BLaER1 treated with 17β-estradiol and CSF1 and Interleukin-3, amounts not matched to agents 10 nM and 100 nM (cell line): ENCODE data around the gene APOBEC2.

Experiments used
- H3K27ac ChIP-seq, 11 experiments: shearing (Covaris generic); formaldehyde crosslinking; 2 replicates each; pipeline ENCODE4 v1.8.1; 2022
- H3K27me3 ChIP-seq, 11 experiments: shearing (Covaris generic); formaldehyde crosslinking; 2 replicates each; pipeline ENCODE4 v1.8.1; 2022
- H3K36me3 ChIP-seq, 11 experiments: shearing (Covaris generic); formaldehyde crosslinking; 2 replicates each; pipeline ENCODE4 v1.8.1; 2022
- H3K4me1 ChIP-seq, 10 experiments: shearing (Covaris generic); formaldehyde crosslinking; 2 replicates each; pipeline ENCODE4 v1.8.1; 2022
- H3K4me2 ChIP-seq, 11 experiments: shearing (Covaris generic); formaldehyde crosslinking; 2 replicates each; pipeline ENCODE4 v1.8.1; 2022
- H3K4me3 ChIP-seq, 10 experiments: shearing (Covaris generic); formaldehyde crosslinking; 2 replicates each; pipeline ENCODE4 v1.8.1; 2022
- H3K9ac ChIP-seq, 11 experiments: shearing (Covaris generic); formaldehyde crosslinking; 2 replicates each; pipeline ENCODE4 v1.8.1; 2022
- H3K9me3 ChIP-seq, 11 experiments: shearing (Covaris generic); formaldehyde crosslinking; replicated peaks in 1 of 11; 2 replicates each; pipeline ENCODE4 v1.8.1; 2022
- H4K20me1 ChIP-seq, 11 experiments: shearing (Covaris generic); formaldehyde crosslinking; 2 replicates each; pipeline ENCODE4 v1.8.1; 2022
- Cebpa-rat ChIP-seq, 11 experiments: shearing (Covaris generic); IDR thresholded peaks; 2 replicates each; pipeline ENCODE4 v1.8.1; 2022

Gene APOBEC2

GRCh38 chr6:41085182-41085581 is 32.2 kb downstream of the APOBEC2 start:
- no peak overlapping the region for H3K4me3 ChIP-seq
- H4K20me1 ChIP-seq = peaks cover 20 to 97% (median 90%) of the 10 kb centered on the region in 11 experiments; a peak in 20 of 22 replicates
- peaks cover 91 to 100% (median 98%) of the 10 kb centered on the region in 11 experiments for H3K36me3 ChIP-seq
- TF ChIP-seq Cebpa-rat (IDR thresholded peaks at IDR 0.05) = no peak
- peaks cover 1 to 7% (median 7%) of the 10 kb centered on the region in 10 experiments for H3K4me1 ChIP-seq
- H3K9ac ChIP-seq = no peak overlapping the region
- H3K4me2 ChIP-seq = no peak overlapping the region
- no peaks in the 10 kb centered on the region for H3K27me3 ChIP-seq
- H3K9me3 ChIP-seq = no peaks in the 10 kb centered on the region
- no peak overlapping the region for H3K27ac ChIP-seq

- Histone ChIP-seq H3K9me3 (no peaks in the 10 kb centered on the region), H3K27ac (no peak overlapping the region), H3K36me3 (peaks cover 96 to 100% (median 98%) of the 10 kb centered on the region in 11 experiments), H3K4me2 (no peak overlapping the region), H4K20me1 (peaks cover 2 to 97% (median 84%) of the 10 kb centered on the region in 11 experiments; a peak in 21 of 22 replicates), H3K4me3 (no peak overlapping the region), H3K9ac (no peak overlapping the region), H3K4me1 (no peaks in the 10 kb centered on the region), H3K27me3 (no peaks in the 10 kb centered on the region)
- no peak for TF ChIP-seq Cebpa-rat (IDR thresholded peaks at IDR 0.05)
These were observed 35.4 kb downstream of the APOBEC2 start for GRCh38 chr6:41088451-41088850.

- Histone ChIP-seq H3K9ac (peak overlapping the region in 2 of 11 experiments; percentile 6 to 50; a peak in 1 of 22 replicates), H4K20me1 (peaks cover 4 to 97% (median 64%) of the 10 kb centered on the region in 11 experiments; a peak in 20 of 22 replicates), H3K4me1 (no peaks in the 10 kb centered on the region), H3K4me2 (no peak overlapping the region), H3K27ac (no peak overlapping the region), H3K4me3 (no peak overlapping the region), H3K27me3 (no peaks in the 10 kb centered on the region), H3K9me3 (no peaks in the 10 kb centered on the region), H3K36me3 (peaks cover 96 to 100% (median 98%) of the 10 kb centered on the region in 11 experiments)
- no peak for TF ChIP-seq Cebpa-rat (IDR thresholded peaks at IDR 0.05)
These were observed 38.1 kb downstream of the APOBEC2 start for GRCh38 chr6:41090841-41091761.

- peaks cover 97 to 100% (median 100%) of the 10 kb centered on the region in 11 experiments for H3K36me3 ChIP-seq
- H3K27ac ChIP-seq = no peak overlapping the region
These were observed 39.6 kb downstream of the APOBEC2 start for GRCh38 chr6:41092421-41093140.

GRCh38 chr6:41093729-41094128 is 40.7 kb downstream of the APOBEC2 start:
- TF ChIP-seq Cebpa-rat (IDR thresholded peaks at IDR 0.05) = no peak
- H3K27ac ChIP-seq = no peak overlapping the region
- no peaks in the 10 kb centered on the region for H3K9me3 ChIP-seq
- no peak overlapping the region for H3K4me3 ChIP-seq
- H3K4me2 ChIP-seq = no peak overlapping the region
- H4K20me1 ChIP-seq = peaks cover 9 to 100% (median 57%) of the 10 kb centered on the region in 11 experiments; a peak in 19 of 22 replicates
- H3K9ac ChIP-seq = no peak overlapping the region
- peaks cover 97 to 100% (median 100%) of the 10 kb centered on the region in 11 experiments for H3K36me3 ChIP-seq
- H3K4me1 ChIP-seq = peaks cover 0 to 4% (median 0%) of the 10 kb centered on the region in 10 experiments; a peak in 2 of 20 replicates
- no peaks in the 10 kb centered on the region for H3K27me3 ChIP-seq

More at GRCh38 chr6:41092421-41093140, 39.6 kb downstream of the APOBEC2 start:
- H3K4me1 ChIP-seq = no peaks in the 10 kb centered on the region
- H3K9ac ChIP-seq = no peak overlapping the region
- no peak overlapping the region for H3K4me2 ChIP-seq
- no peak overlapping the region for H3K4me3 ChIP-seq
- peaks cover 5 to 100% (median 59%) of the 10 kb centered on the region in 11 experiments; a peak in 19 of 22 replicates for H4K20me1 ChIP-seq
- TF ChIP-seq Cebpa-rat (IDR thresholded peaks at IDR 0.05) = no peak
- H3K27me3 ChIP-seq = no peaks in the 10 kb centered on the region
- no peaks in the 10 kb centered on the region for H3K9me3 ChIP-seq

- peaks cover 0 to 4% (median 0%) of the 10 kb centered on the region in 10 experiments; a peak in 2 of 20 replicates for H3K4me1 ChIP-seq
These were observed 44.6 kb downstream of the APOBEC2 start for GRCh38 chr6:41097467-41098090.

GRCh38 chr6:41098366-41098765 is 45.4 kb downstream of the APOBEC2 start:
- peaks cover 84 to 100% (median 88%) of the 10 kb centered on the region in 11 experiments for H3K36me3 ChIP-seq
- no peaks in the 10 kb centered on the region for H3K27me3 ChIP-seq
- peaks cover 9 to 100% (median 50%) of the 10 kb centered on the region in 11 experiments; a peak in 18 of 22 replicates for H4K20me1 ChIP-seq
- H3K9ac ChIP-seq = no peak overlapping the region
- no peak overlapping the region for H3K27ac ChIP-seq
- no peak for TF ChIP-seq Cebpa-rat (IDR thresholded peaks at IDR 0.05)
- no peaks in the 10 kb centered on the region for H3K9me3 ChIP-seq
- H3K4me3 ChIP-seq = no peak overlapping the region
- no peak overlapping the region for H3K4me2 ChIP-seq
- peaks cover 0 to 4% (median 0%) of the 10 kb centered on the region in 10 experiments; a peak in 2 of 20 replicates for H3K4me1 ChIP-seq

More at GRCh38 chr6:41097467-41098090, 44.6 kb downstream of the APOBEC2 start:
- Histone ChIP-seq H3K9me3 (no peaks in the 10 kb centered on the region), H3K9ac (no peak overlapping the region), H3K4me2 (no peak overlapping the region), H3K36me3 (peaks cover 92 to 100% (median 96%) of the 10 kb centered on the region in 11 experiments), H4K20me1 (peaks cover 9 to 100% (median 52%) of the 10 kb centered on the region in 11 experiments; a peak in 18 of 22 replicates), H3K27me3 (no peaks in the 10 kb centered on the region), H3K4me3 (no peak overlapping the region), H3K27ac (no peak overlapping the region)
- no peak for TF ChIP-seq Cebpa-rat (IDR thresholded peaks at IDR 0.05)

- Histone ChIP-seq H3K4me2 (no peak overlapping the region), H3K36me3 (peaks cover 59 to 77% (median 63%) of the 10 kb centered on the region in 11 experiments), H3K27ac (no peak overlapping the region), H3K27me3 (no peaks in the 10 kb centered on the region), H3K9ac (no peak overlapping the region), H4K20me1 (peaks cover 7 to 84% (median 50%) of the 10 kb centered on the region in 11 experiments; a peak in 18 of 22 replicates), H3K4me3 (no peak overlapping the region), H3K4me1 (peaks cover 0 to 4% (median 0%) of the 10 kb centered on the region in 10 experiments; a peak in 2 of 20 replicates), H3K9me3 (no peaks in the 10 kb centered on the region)
- no peak for TF ChIP-seq Cebpa-rat (IDR thresholded peaks at IDR 0.05)
These were observed 47.9 kb downstream of the APOBEC2 start for GRCh38 chr6:41100871-41101287.
